Osteocyte (in vitro differentiated cells): ENCODE results near the gene MRPL12. TPM values are rescaled to one million over a fixed set of nuclear protein-coding genes. Genes with fewer than 3 reads are reported as not detected.

ENCODE experiments used
- DNase-seq: peaks from one replicate; pipeline ENCODE4 v3.0.0; 2021; ENCODE audit warnings: mixed read lengths; ENCODE audit not compliant: unreplicated experiment; ENCODE audit errors: extremely low spot score
- H3K27ac Mint-ChIP-seq: one replicate; pipeline ENCODE4 v1.8.0; 2021; ENCODE audit warnings: mild to moderate bottlenecking, mixed read lengths; ENCODE audit not compliant: unreplicated experiment
- H3K27me3 Mint-ChIP-seq: one replicate; pipeline ENCODE4 v1.8.0; 2021; ENCODE audit warnings: mixed read lengths; ENCODE audit not compliant: unreplicated experiment
- H3K36me3 Mint-ChIP-seq: one replicate; pipeline ENCODE4 v1.8.0; 2021; ENCODE audit warnings: mixed read lengths; ENCODE audit not compliant: unreplicated experiment
- H3K4me1 Mint-ChIP-seq: one replicate; pipeline ENCODE4 v1.8.0; 2021; ENCODE audit warnings: mixed read lengths; ENCODE audit not compliant: unreplicated experiment
- H3K4me3 Mint-ChIP-seq: one replicate; pipeline ENCODE4 v1.8.0; 2021; ENCODE audit warnings: mild to moderate bottlenecking, moderate library complexity, mixed read lengths; ENCODE audit not compliant: unreplicated experiment
- H3K9me3 Mint-ChIP-seq: one replicate; pipeline ENCODE4 v1.8.0; 2021; ENCODE audit warnings: mixed read lengths; ENCODE audit not compliant: unreplicated experiment
- CTCF ChIP-seq: fragments of 200-600 bp; sonication (generic); IDR thresholded peaks from 2 replicates; pipeline ENCODE4 v1.5.0; 2021; ENCODE audit warnings: antibody characterized with exemption, mild to moderate bottlenecking, moderate library complexity
- total RNA-seq: library from RNA; stranded (reverse); gene quantifications from 2 replicates; pipeline ENCODE4 v1.2.1, GENCODE V29; 2021

Gene MRPL12
- total RNA-seq, 1 donor from 2014 or later, result 51.1 TPM

- Mint-ChIP-seq H3K36me3 (no peaks in the 10 kb centered on the region), H3K27ac (no peak overlapping the region), H3K4me1 (peaks cover 19% of the 10 kb centered on the region), H3K9me3 (no peaks in the 10 kb centered on the region), H3K4me3 (no peak overlapping the region), H3K27me3 (peaks cover 5% of the 10 kb centered on the region)
- TF ChIP-seq CTCF, result no peak
- peak; percentile 78 for DNase-seq
These were observed 24.3 kb downstream of the MRPL12 start for GRCh38 chr17:81727324-81728031.

- Mint-ChIP-seq H3K27ac (no peak overlapping the region), H3K9me3 (no peaks in the 10 kb centered on the region), H3K4me1 (peaks cover 25% of the 10 kb centered on the region), H3K4me3 (no peak overlapping the region), H3K27me3 (no peaks in the 10 kb centered on the region), H3K36me3 (no peaks in the 10 kb centered on the region)
- TF ChIP-seq CTCF, result peak; percentile 91
- peak; percentile 93 for DNase-seq
These were observed 30.6 kb downstream of the MRPL12 start for GRCh38 chr17:81733507-81734404.

GRCh38 chr17:81734405-81735263 lies 31.5 kb downstream of the MRPL12 start:
- Mint-ChIP-seq H3K4me1 (peaks cover 25% of the 10 kb centered on the region), H3K36me3 (no peaks in the 10 kb centered on the region), H3K27ac (no peak overlapping the region), H3K9me3 (no peaks in the 10 kb centered on the region), H3K27me3 (no peaks in the 10 kb centered on the region), H3K4me3 (no peak overlapping the region)
- peak; percentile 83 for DNase-seq
- no peak for TF ChIP-seq CTCF

- Mint-ChIP-seq H3K4me1 (peaks cover 25% of the 10 kb centered on the region), H3K36me3 (no peaks in the 10 kb centered on the region), H3K9me3 (no peaks in the 10 kb centered on the region), H3K4me3 (no peak overlapping the region), H3K27ac (no peak overlapping the region), H3K27me3 (no peaks in the 10 kb centered on the region)
- peak; percentile 84 for DNase-seq
- no peak for TF ChIP-seq CTCF
These were observed 32.3 kb downstream of the MRPL12 start for GRCh38 chr17:81735264-81736102.
